Thoracic aorta (tissue), 2 donors: ENCODE measurements around the gene PIGT. TPM values are rescaled to one million over a fixed set of nuclear protein-coding genes. Genes with fewer than 3 reads are reported as not detected.

Source experiments
- ATAC-seq: fragments of 150-250 bp; one replicate; pipeline ENCODE4 v1.8.0; 2017; ENCODE audit warnings: low read depth; ENCODE audit not compliant: insufficient number of reproducible peaks, low FRiP score
- DNase-seq: peaks from one replicate; pipeline ENCODE4 v3.0.0-alpha.2; 2020; ENCODE audit warnings: low spot score
- H3K27ac ChIP-seq, 2 donors: fragments of 200-600 bp; sonication (generic); 1 replicate in 1 of 2; 2 replicates in 1 of 2; pipeline ENCODE4 v1.5.1; 2016; ENCODE audit warnings: mild to moderate bottlenecking in 2 of 2, moderate library complexity in 2 of 2
- H3K27me3 ChIP-seq: fragments of 200-600 bp; sonication (generic); replicated peaks from 2 replicates; pipeline ENCODE4 v1.6.0; 2016; ENCODE audit warnings: mild to moderate bottlenecking; ENCODE audit not compliant: insufficient read depth
- H3K36me3 ChIP-seq: fragments of 200-600 bp; sonication (generic); one replicate; pipeline ENCODE4 v1.5.1; 2016
- H3K4me1 ChIP-seq, 2 donors: fragments of 200-600 bp; sonication (generic); 1 replicate in 1 of 2; 2 replicates in 1 of 2; pipeline versions ENCODE4 v1.5.1 to v1.6.0; 2016; ENCODE audit warnings: low read depth in 2 of 2, mild to moderate bottlenecking in 1 of 2; ENCODE audit not compliant: control insufficient read depth in 1 of 2
- H3K4me3 ChIP-seq: fragments of 200-600 bp; sonication (generic); 2 replicates; pipeline ENCODE4 v1.5.1; 2016; ENCODE audit warnings: mild to moderate bottlenecking
- H3K9me3 ChIP-seq: fragments of 200-600 bp; sonication (generic); 2 replicates; pipeline ENCODE4 v1.5.1; 2016
- total RNA-seq, 2 donors: library from RNA; depleted of rRNA; stranded (reverse); fragments of >200 nt; gene quantifications; one replicate each; pipeline versions ENCODE4 v1.1.0 to v1.2.3, GENCODE V29; 2016
- TF ChIP-seq, protein P1 (sequence below): fragments of 200-600 bp; sonication (generic); IDR thresholded peaks from one replicate; pipeline ENCODE4 v1.5.1; 2019; ENCODE audit warnings: antibody characterized with exemption

Gene PIGT
- total RNA-seq, 2 donors from 2014 or later: 117 to 169 TPM

DNA sequence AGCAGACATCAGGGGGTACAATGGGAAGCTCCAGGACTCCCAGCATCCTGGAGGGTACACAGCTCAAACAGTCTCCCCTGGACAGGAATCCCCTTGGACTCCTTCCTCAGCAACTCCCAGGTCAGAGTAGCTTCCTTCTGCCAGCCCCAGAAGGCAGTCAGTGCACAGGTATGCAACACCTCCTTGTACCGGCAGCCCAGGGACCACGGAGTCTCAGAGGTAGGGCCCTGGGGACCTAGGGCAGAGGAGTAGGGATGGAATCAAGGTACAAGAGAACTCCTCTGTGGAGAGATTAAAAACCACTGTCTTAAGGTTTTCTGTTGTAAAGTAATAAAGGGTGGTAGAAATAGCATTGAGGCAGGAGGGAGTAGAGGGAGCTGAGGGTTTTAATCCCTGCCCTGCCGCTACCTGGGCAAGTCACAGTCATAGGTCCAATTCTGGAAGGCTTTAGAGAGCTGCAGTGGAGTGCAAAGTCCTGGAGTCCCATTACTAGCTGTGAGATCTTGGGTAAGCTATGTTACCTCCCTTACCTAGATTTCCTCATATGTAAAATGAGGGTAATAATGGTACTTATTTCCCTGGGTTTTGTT is 45.3 kb upstream of the PIGT start:
- Histone ChIP-seq H3K36me3 (peaks cover 18% of the 10 kb centered on the region), H3K27ac (no peak overlapping the region), H3K4me1 (peaks cover 4 to 15% of the 10 kb centered on the region in 2 donors), H3K27me3 (no peaks in the 10 kb centered on the region), H3K9me3 (no peaks in the 10 kb centered on the region), H3K4me3 (no peak overlapping the region)
- ATAC-seq: no peak
- TF ChIP-seq, protein P1, sequence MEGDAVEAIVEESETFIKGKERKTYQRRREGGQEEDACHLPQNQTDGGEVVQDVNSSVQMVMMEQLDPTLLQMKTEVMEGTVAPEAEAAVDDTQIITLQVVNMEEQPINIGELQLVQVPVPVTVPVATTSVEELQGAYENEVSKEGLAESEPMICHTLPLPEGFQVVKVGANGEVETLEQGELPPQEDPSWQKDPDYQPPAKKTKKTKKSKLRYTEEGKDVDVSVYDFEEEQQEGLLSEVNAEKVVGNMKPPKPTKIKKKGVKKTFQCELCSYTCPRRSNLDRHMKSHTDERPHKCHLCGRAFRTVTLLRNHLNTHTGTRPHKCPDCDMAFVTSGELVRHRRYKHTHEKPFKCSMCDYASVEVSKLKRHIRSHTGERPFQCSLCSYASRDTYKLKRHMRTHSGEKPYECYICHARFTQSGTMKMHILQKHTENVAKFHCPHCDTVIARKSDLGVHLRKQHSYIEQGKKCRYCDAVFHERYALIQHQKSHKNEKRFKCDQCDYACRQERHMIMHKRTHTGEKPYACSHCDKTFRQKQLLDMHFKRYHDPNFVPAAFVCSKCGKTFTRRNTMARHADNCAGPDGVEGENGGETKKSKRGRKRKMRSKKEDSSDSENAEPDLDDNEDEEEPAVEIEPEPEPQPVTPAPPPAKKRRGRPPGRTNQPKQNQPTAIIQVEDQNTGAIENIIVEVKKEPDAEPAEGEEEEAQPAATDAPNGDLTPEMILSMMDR: no peak
- DNase-seq: no peak

DNA sequence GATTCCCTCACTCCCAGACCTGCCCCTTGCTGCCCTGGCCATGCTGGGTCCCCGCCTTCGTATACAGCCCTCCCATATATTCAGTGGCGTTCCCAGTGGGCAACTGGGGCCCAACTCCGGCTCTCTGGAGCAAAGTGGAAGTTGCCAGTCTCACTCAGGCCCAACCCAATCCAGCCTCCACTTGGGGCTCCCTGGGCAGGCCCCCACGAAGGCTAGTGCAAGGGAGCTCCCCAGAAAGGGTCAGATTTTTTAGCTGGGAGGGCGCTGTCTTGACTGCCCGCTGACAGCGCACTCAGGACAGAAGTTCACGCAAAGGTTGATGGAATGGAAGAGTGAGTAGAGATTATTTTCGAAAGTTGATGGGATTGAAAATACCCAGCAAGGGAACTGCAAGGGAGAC is 43.7 kb upstream of the PIGT start:
- TF ChIP-seq, protein P1: no peak
- H3K4me1 ChIP-seq: peaks cover 4 to 15% of the 10 kb centered on the region in 2 donors
- peaks cover 8% of the 10 kb centered on the region for H3K36me3 ChIP-seq
- no peaks in the 10 kb centered on the region for H3K27me3 ChIP-seq
- peak overlapping the region; percentile 69 for H3K4me3 ChIP-seq
- DNase-seq: no peak
- ATAC-seq: no peak
- no peaks in the 10 kb centered on the region for H3K9me3 ChIP-seq
- H3K27ac ChIP-seq: peak overlapping the region; percentile 72 to 85

DNA sequence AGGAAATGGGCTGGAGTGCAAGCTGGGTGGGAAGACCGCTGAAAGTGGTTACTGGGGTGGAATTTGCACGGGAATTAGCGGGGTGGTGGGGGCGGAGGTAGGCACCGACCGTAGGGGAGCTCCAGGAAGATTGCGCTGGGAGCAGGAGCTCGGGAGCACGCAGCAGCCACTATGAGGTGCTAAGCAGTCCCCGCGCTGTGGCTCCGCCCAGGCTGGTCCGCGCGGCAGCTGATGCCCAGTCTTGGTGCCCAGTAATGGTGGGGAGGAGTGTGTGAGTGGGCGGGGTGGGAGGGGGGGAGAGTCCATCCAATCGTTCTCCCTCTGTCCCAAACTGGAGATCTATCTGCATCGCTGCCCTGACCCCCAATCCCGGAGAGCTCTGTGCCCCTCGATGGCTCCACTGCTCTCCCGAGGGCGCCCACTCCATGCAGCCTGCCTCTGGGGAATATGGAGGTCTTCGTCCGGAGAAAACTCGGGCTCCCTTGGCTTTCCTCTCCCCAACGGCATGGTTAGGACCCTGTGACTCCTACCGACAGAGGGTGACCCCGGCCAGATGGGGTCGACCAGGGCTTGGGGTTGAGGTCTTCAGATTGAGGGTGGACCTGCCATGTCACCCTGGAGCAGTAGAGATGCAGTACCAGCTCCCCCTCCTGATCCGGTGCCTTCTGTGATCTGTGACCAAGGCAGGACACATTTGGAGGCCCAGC is 43.1 kb upstream of the PIGT start:
- Histone ChIP-seq H3K4me1 (peaks cover 4 to 15% of the 10 kb centered on the region in 2 donors), H3K9me3 (no peaks in the 10 kb centered on the region), H3K4me3 (peak overlapping the region; percentile 69), H3K27me3 (no peaks in the 10 kb centered on the region), H3K27ac (peak overlapping the region; percentile 75 to 85), H3K36me3 (peaks cover 6% of the 10 kb centered on the region)
- ATAC-seq: peak; percentile 47
- no peak for DNase-seq
- TF ChIP-seq, protein P1: no peak

DNA sequence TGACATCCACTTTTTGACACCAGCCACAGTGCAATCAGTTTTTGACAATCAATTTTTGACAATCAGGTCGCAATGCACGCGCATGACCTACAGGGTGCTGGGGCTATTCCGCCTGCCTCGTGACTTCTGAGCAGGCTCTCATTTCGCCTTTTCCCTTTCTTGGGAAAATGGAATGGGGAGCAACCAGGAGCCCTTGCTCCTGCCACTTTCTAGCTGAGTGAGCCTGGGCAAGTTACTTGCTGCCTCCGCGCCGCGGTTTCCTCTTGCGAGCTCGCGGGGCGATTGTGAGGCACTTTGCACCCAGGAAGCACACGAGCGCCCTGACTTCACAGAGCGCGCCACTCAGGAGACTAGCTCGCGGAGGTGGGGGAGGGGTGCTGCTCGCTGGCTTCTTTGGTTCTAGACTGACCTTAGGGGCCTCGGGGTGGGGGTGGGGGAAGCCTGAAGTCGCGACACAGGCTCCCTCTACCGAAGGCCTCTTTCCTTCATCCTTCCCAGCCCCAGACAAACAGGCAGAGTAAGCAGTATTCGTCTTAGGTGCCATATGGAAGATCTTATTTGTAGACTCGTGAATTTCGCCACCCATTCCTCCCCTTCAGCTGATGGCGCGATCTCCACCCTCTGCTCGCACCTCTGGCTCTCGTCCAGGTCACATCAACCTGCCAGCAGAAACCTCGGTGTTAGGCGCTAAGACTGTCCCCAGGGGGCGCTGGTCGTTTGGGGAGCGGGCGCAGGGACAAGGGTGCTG is 42.4 kb upstream of the PIGT start:
- H3K9me3 ChIP-seq: no peaks in the 10 kb centered on the region
- no peaks in the 10 kb centered on the region for H3K36me3 ChIP-seq
- H3K4me3 ChIP-seq: peak overlapping the region; percentile 69
- DNase-seq (peak; percentile 72), ATAC-seq (peak; percentile 54)
- TF ChIP-seq, protein P1: peak; percentile 77
- no peaks in the 10 kb centered on the region for H3K27me3 ChIP-seq
- peaks cover 4 to 15% of the 10 kb centered on the region in 2 donors for H3K4me1 ChIP-seq
- H3K27ac ChIP-seq: peak overlapping the region; percentile 75 to 85

DNA sequence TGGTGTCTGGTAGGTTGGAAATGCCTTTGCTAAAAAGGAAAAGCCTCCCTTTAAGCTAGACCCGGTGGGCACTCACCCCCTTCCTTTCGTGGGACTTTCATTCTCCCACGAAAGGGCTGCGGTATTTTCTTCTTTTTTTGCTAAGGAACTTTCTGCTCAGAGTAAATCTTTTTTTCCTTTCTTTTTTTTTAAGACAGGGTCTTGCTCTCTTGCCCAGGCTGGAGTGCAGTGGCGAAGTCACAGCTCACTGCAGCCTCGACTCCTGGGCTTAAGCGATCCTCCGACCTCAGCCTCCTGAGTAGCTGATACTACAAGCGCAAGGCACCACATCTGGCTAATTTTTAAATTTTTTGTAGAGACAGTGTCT is 41.9 kb upstream of the PIGT start:
- DNase-seq: no peak
- TF ChIP-seq, protein P1: no peak
- Histone ChIP-seq H3K27me3 (no peaks in the 10 kb centered on the region), H3K9me3 (no peaks in the 10 kb centered on the region), H3K4me1 (peaks cover 4 to 15% of the 10 kb centered on the region in 2 donors), H3K27ac (peak overlapping the region; percentile 75 to 85), H3K4me3 (peak overlapping the region; percentile 69), H3K36me3 (no peaks in the 10 kb centered on the region)
- no peak for ATAC-seq
